SW 1271 (cell line): Measurements from ENCODE around the gene ABHD17A.

ENCODE experiments used
- DNase-seq, 2 experiments: peaks; one replicate each; lab custom pipeline; 2025; lab: John Stamatoyannopoulos, UW

ABHD17A gene

GRCh38 chr19:1885398-1886119 is at the start of gene ABHD17A:
TSS of gene ABHD17A (minus strand) at chr19:1885496. CDS start at chr19:1881566, 3,930 bp downstream.
- peak; percentile 72 to 81 for DNase-seq

GRCh38 chr19:1933942-1934341 is 48.6 kb upstream of the ABHD17A start:
- DNase-seq, result no peak

- no peak for DNase-seq
Measured at GRCh38 chr19:1933244-1933643, 47.9 kb upstream of the ABHD17A start.

- DNase-seq, result no peak
Measured at GRCh38 chr19:1932395-1932794, 47.1 kb upstream of the ABHD17A start.

- DNase-seq, result no peak
Measured at GRCh38 chr19:1931445-1931844, 46.1 kb upstream of the ABHD17A start.

- peak; percentile 34 to 63 for DNase-seq
Measured at GRCh38 chr19:1929021-1929742, 43.9 kb upstream of the ABHD17A start.

- DNase-seq, result no peak
Measured at GRCh38 chr19:1925544-1925943, 40.2 kb upstream of the ABHD17A start.

- no peak for DNase-seq
Measured at GRCh38 chr19:1924320-1924961, 39.1 kb upstream of the ABHD17A start.

- DNase-seq, result no peak
Measured at GRCh38 chr19:1923319-1923718, 38.0 kb upstream of the ABHD17A start.

- no peak for DNase-seq
Measured at GRCh38 chr19:1922803-1923202, 37.5 kb upstream of the ABHD17A start.

- DNase-seq, result no peak
Measured at GRCh38 chr19:1921825-1922224, 36.5 kb upstream of the ABHD17A start.

GRCh38 chr19:1921326-1921725 is 36.0 kb upstream of the ABHD17A start:
- no peak for DNase-seq

GRCh38 chr19:1920644-1921043 is 35.3 kb upstream of the ABHD17A start:
- DNase-seq, result no peak

GRCh38 chr19:1918975-1919374 is 33.7 kb upstream of the ABHD17A start:
- no peak for DNase-seq

GRCh38 chr19:1917926-1918325 is 32.6 kb upstream of the ABHD17A start:
- no peak for DNase-seq

GRCh38 chr19:1917146-1917545 is 31.9 kb upstream of the ABHD17A start:
- no peak for DNase-seq

- no peak for DNase-seq
Measured at GRCh38 chr19:1914826-1915341, 29.6 kb upstream of the ABHD17A start.

GRCh38 chr19:1913781-1914577 is 28.7 kb upstream of the ABHD17A start:
- no peak for DNase-seq

GRCh38 chr19:1912760-1913505 is 27.6 kb upstream of the ABHD17A start:
- no peak for DNase-seq

GRCh38 chr19:1911995-1912394 is 26.7 kb upstream of the ABHD17A start:
- no peak for DNase-seq

GRCh38 chr19:1911098-1911497 is 25.8 kb upstream of the ABHD17A start:
- no peak for DNase-seq
